ENCODE measurements around the gene SLC25A2.
A peak's percentile ranks its signal among the peaks of the same experiment; 100 is the strongest.
"Not testable (repeated sequence)": the region's sequence is repeated elsewhere in the genome, so short reads cannot be mapped to it uniquely, and the experiment has no call there.

SLC25A2 gene

DNA sequence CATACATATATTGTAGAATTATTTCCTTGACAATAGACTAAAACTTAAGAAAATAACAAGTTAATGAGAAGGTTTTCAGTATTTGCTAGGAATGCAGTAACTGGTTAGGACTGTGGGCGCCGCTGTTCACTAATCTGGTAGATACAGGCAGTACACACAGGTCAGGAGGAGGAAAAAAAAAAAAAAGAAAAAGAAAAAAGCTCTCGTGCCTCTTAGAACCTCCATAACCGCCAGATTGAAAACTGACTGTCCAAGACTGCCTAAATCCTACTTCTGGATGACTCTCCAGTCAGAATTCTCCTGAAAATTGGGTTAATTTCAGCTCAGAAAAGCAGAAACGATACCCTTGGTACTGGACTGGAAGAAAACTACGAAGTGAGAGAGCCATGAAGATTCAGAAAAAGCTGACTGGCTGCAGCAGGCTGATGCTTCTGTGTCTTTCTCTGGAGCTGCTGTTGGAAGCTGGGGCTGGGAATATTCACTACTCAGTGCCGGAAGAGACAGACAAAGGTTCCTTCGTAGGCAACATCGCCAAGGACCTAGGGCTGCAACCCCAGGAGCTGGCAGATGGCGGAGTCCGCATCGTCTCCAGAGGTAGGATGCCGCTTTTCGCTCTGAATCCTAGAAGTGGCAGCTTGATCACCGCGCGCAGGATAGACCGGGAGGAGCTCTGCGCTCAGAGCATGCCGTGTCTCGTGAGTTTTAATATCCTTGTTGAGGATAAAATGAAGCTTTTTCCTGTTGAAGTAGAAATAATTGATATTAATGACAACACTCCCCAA is 26.6 kb upstream of the SLC25A2 start, which contains the start of gene PCDHGA1:
TSS of gene PCDHGA1 (plus strand) at position 216 of the 782 bp plus-strand sequence.
- Histone ChIP-seq H3K4me1 (ENCODE audit: control insufficient read depth, insufficient read depth, low read length) (no peaks in the 10 kb centered on the region), H3K9me3 (ENCODE audit: control insufficient read depth, insufficient read depth, low read length) (peaks cover 10% of the 10 kb centered on the region), H3K27me3 (ENCODE audit: control insufficient read depth, insufficient read depth, low read length) (no peaks in the 10 kb centered on the region), H3K36me3 (ENCODE audit: control insufficient read depth, insufficient read depth, low read length) (no peaks in the 10 kb centered on the region), H3K4me3 (ENCODE audit: low read depth, low read length) (no peak within 1 kb of the TSS), H3K9ac (ENCODE audit: low read depth, low read length) (no peak within 1 kb of the TSS)

DNA sequence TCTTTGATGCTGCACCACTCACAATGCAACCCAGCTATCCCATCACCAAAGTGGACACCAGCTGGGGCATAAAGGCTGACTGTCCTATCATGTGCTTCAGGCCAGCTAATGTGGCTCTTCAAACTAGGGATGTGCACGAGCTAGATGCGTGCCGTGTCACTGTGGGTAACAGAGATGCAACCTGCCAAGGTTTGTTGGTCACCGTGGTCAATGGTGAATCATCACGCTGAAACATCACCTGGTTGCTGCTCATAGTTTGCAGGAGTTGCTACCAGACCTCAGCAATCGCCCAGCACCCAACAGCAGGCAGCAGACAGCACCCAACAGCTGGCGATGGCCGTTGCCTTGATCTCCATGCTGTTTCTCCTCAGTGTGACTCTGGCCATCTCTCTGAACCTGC is 24.4 kb upstream of the SLC25A2 start:
- H3K9me3 ChIP-seq (ENCODE audit: control insufficient read depth, insufficient read depth, low read length), result peaks cover 10% of the 10 kb centered on the region
- H3K4me1 ChIP-seq (ENCODE audit: control insufficient read depth, insufficient read depth, low read length), result no peaks in the 10 kb centered on the region
- H3K4me3 ChIP-seq (ENCODE audit: low read depth, low read length), result no peak overlapping the region
- no peaks in the 10 kb centered on the region for H3K36me3 ChIP-seq (ENCODE audit: control insufficient read depth, insufficient read depth, low read length)
- H3K9ac ChIP-seq (ENCODE audit: low read depth, low read length), result no peak overlapping the region
- H3K27me3 ChIP-seq (ENCODE audit: control insufficient read depth, insufficient read depth, low read length), result no peaks in the 10 kb centered on the region

DNA sequence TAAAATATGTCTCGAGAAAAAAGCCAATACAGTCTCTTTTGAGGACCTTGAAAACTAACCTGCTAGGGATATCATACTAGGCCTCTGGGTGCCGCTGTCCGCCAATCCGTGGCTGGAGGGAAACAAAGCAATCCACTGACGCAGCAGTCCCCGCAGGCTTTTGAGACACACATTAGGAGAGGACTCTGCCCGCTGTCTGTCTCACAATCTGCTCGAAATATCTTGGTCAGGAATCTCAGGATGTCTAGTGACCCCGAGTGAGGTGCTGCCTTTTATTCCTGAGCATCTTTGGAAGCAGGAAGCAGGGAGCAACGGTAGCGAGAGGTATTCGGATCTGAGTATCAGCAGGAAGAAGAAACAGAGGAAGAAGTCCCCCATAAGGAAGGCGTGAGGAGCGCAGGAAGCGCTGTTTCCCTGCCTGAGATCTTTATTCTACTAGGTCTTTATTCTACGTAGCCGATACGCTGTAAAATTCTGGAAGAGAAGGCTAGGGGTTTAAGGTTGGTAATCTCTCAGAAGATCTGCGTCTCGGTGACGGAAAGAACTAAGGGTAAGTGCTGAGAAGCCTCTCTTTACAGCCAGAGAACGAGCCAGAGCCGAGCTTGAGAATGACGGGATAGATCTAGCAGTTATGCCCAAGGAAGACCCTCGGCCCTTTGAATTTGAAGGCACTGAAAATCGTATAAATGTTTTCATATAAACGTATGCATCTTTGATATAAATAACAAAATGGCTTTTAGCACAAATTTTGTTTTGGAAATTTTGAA is 22.4 kb upstream of the SLC25A2 start:
- H3K9ac ChIP-seq (ENCODE audit: low read depth, low read length), result peak overlapping the region; percentile 72
- no peaks in the 10 kb centered on the region for H3K36me3 ChIP-seq (ENCODE audit: control insufficient read depth, insufficient read depth, low read length)
- no peaks in the 10 kb centered on the region for H3K4me1 ChIP-seq (ENCODE audit: control insufficient read depth, insufficient read depth, low read length)
- H3K9me3 ChIP-seq (ENCODE audit: control insufficient read depth, insufficient read depth, low read length), result peaks cover 3% of the 10 kb centered on the region
- no peaks in the 10 kb centered on the region for H3K27me3 ChIP-seq (ENCODE audit: control insufficient read depth, insufficient read depth, low read length)
- H3K4me3 ChIP-seq (ENCODE audit: low read depth, low read length), result peak overlapping the region; percentile 69

DNA sequence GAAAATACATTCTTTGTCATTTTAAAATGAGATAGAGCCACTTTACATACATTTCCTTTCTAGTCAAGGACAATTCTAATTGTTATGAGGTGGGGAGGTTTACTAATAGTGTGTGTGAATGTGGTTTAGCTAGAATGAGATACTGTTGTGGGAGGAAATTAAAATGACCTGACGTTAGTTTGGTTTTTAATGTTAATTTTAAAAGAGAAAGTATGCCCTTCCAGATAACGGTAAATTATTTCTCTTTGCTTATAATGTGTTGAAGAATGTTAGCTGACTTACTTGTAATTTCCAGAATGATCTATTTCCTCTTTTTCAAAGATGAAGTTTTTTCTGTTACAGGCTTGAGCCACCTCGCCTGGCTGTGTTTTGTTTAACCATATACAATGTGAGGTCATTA is 18.4 kb upstream of the SLC25A2 start:
- no peaks in the 10 kb centered on the region for H3K4me1 ChIP-seq (ENCODE audit: control insufficient read depth, insufficient read depth, low read length)
- H3K27me3 ChIP-seq (ENCODE audit: control insufficient read depth, insufficient read depth, low read length), result no peaks in the 10 kb centered on the region
- H3K9me3 ChIP-seq (ENCODE audit: control insufficient read depth, insufficient read depth, low read length), result peaks cover 15% of the 10 kb centered on the region
- no peak overlapping the region for H3K9ac ChIP-seq (ENCODE audit: low read depth, low read length)
- no peak overlapping the region for H3K4me3 ChIP-seq (ENCODE audit: low read depth, low read length)
- peaks cover 5% of the 10 kb centered on the region for H3K36me3 ChIP-seq (ENCODE audit: control insufficient read depth, insufficient read depth, low read length)

DNA sequence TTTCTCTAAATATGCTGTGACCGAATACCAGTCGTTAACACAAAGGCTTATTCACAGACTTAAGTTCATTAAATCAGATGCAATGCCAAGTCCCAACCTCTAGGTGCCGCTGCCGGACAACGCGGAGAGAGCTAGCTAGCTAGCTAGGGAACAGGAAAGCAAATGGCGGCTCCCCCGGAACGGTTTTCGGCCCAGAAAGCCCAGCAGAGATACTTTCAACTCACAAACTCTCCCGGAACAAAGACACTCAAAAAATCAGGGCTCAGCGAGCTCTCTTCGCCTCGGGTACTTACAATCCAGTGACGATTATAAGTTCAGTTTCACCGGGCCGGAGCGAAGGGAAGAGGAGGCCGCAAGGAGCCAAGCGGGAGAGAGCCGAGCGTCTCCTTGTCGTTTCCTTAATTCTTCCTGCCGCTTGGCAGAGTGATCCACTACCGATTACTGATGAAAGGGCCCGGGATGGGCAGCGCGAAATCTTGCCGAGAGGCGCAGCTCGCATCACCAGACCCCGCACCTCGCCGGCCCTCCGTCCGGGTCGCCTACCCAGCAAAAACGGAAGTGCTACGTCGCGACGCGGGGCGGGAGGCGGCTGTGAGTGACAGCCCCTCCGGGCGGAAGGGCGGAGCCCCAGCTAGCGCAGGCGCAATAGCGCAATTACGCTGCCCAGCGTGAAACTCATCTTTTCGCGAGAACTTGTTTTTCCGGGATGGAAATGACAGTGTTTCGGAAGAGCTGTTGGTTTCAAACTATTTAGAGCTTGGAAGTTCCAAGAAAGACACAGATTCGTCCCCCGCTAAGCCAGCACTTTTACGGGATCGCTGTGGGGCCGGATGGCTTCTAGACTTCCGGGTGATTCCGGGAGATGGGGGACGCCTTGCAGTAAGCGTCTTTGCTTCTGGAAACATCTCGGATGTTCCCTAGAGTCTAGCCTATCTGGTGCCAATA is 16.6 kb upstream of the SLC25A2 start, which contains the start of gene TAF7:
TSS of gene TAF7 (minus strand) at position 560 of the 945 bp plus-strand sequence. CDS start 740 bp downstream, outside the sequence.
- H3K27me3 ChIP-seq (ENCODE audit: control insufficient read depth, insufficient read depth, low read length), result no peaks in the 10 kb centered on the region
- peak within 1 kb of the TSS; percentile 93 for H3K4me3 ChIP-seq (ENCODE audit: low read depth, low read length)
- peaks cover 5% of the 10 kb centered on the region for H3K36me3 ChIP-seq (ENCODE audit: control insufficient read depth, insufficient read depth, low read length)
- peaks cover 15% of the 10 kb centered on the region for H3K9me3 ChIP-seq (ENCODE audit: control insufficient read depth, insufficient read depth, low read length)
- peak within 1 kb of the TSS; percentile 99 for H3K9ac ChIP-seq (ENCODE audit: low read depth, low read length)
- no peaks in the 10 kb centered on the region for H3K4me1 ChIP-seq (ENCODE audit: control insufficient read depth, insufficient read depth, low read length)

DNA sequence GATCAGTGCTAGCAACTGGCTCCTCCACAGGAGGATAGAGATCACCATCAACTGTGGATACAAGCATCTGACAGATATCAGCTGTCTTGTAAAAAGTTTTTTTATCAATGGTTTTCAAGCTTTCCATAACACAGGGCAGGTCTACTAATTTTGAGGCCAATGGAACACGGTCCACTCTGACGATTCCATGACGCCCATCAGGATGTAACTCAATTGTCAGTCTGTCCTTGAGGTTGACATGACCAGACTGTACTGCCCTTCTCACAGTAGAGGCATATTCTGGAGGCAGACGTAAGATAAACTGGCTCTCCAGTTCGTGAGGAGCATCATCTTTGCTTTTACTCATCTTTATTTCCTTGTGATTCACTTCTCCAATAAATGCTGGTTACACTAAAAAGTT is 15.8 kb upstream of the SLC25A2 start:
- Histone ChIP-seq H3K27me3 (ENCODE audit: control insufficient read depth, insufficient read depth, low read length) (no peaks in the 10 kb centered on the region), H3K9ac (ENCODE audit: low read depth, low read length) (no peak overlapping the region), H3K4me1 (ENCODE audit: control insufficient read depth, insufficient read depth, low read length) (no peaks in the 10 kb centered on the region), H3K36me3 (ENCODE audit: control insufficient read depth, insufficient read depth, low read length) (peaks cover 5% of the 10 kb centered on the region), H3K4me3 (ENCODE audit: low read depth, low read length) (peak overlapping the region; percentile 93), H3K9me3 (ENCODE audit: control insufficient read depth, insufficient read depth, low read length) (peaks cover 15% of the 10 kb centered on the region)

DNA sequence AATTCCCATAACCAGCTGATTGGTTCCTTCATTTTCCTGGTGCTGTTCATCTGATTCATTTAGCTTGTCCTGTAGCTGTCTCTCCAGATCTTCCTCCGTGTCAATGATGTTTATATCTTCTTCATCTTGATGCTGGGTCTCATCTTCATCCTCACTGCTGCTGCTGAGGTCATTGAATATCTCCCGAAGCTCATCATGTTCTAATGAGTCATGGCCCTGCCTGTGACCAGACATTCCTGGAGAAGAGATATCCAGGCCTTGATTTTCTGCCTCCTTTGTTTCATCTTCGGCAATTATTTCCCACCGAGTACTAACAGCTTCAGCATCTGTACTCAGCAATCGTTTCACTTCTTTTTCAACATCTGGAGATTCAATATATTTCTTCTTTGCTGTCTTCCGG is 15.4 kb upstream of the SLC25A2 start:
- Histone ChIP-seq H3K36me3 (ENCODE audit: control insufficient read depth, insufficient read depth, low read length) (peaks cover 5% of the 10 kb centered on the region), H3K9me3 (ENCODE audit: control insufficient read depth, insufficient read depth, low read length) (peaks cover 15% of the 10 kb centered on the region), H3K27me3 (ENCODE audit: control insufficient read depth, insufficient read depth, low read length) (no peaks in the 10 kb centered on the region), H3K9ac (ENCODE audit: low read depth, low read length) (no peak overlapping the region), H3K4me3 (ENCODE audit: low read depth, low read length) (peak overlapping the region; percentile 93), H3K4me1 (ENCODE audit: control insufficient read depth, insufficient read depth, low read length) (no peaks in the 10 kb centered on the region)

DNA sequence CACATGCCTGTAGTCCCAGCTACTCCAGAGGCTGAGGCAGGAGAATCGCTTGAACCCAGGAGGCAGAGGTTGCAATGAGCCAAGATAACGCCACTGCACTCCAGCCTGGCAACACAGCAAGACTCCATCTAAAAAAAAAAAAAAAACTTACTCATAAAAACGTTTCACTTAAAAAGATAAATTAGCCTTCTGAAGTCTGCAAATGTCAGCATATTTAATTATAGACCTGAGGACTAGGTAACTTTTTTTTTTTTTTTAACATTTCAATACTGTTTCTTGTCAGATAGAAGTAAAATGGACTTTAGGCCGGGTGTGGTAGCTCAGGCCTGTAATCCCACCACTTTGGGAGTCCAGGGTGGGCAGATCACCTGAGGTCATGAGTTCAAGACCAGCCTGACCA is 13.1 kb upstream of the SLC25A2 start:
- H3K9me3 ChIP-seq (ENCODE audit: control insufficient read depth, insufficient read depth, low read length), result peaks cover 15% of the 10 kb centered on the region
- not testable (repeated sequence) for H3K36me3 ChIP-seq (ENCODE audit: control insufficient read depth, insufficient read depth, low read length); H3K9ac ChIP-seq (ENCODE audit: low read depth, low read length); H3K4me3 ChIP-seq (ENCODE audit: low read depth, low read length); H3K27me3 ChIP-seq (ENCODE audit: control insufficient read depth, insufficient read depth, low read length); H3K4me1 ChIP-seq (ENCODE audit: control insufficient read depth, insufficient read depth, low read length)

DNA sequence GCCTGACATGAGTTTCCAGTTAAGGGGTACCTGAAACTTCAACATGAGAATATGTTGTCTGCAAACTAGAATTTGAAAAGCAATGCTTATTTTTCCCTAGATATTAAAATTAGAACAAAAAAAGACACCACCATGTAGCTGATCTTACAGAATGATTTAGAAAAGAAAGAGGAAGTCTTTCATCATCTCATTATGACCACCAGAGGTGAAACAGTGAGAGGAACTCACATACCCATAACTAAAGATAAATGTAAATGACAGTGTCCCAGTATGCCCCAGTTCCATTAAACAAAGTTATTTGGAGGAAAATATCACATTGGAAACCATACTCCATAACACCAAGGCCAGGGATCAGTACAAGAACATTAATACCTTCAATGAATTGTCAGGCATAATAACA is 9.9 kb upstream of the SLC25A2 start:
- Histone ChIP-seq H3K36me3 (ENCODE audit: control insufficient read depth, insufficient read depth, low read length) (no peaks in the 10 kb centered on the region), H3K4me1 (ENCODE audit: control insufficient read depth, insufficient read depth, low read length) (no peaks in the 10 kb centered on the region), H3K4me3 (ENCODE audit: low read depth, low read length) (no peak overlapping the region), H3K9me3 (ENCODE audit: control insufficient read depth, insufficient read depth, low read length) (peaks cover 2% of the 10 kb centered on the region), H3K9ac (ENCODE audit: low read depth, low read length) (no peak overlapping the region), H3K27me3 (ENCODE audit: control insufficient read depth, insufficient read depth, low read length) (no peaks in the 10 kb centered on the region)

DNA sequence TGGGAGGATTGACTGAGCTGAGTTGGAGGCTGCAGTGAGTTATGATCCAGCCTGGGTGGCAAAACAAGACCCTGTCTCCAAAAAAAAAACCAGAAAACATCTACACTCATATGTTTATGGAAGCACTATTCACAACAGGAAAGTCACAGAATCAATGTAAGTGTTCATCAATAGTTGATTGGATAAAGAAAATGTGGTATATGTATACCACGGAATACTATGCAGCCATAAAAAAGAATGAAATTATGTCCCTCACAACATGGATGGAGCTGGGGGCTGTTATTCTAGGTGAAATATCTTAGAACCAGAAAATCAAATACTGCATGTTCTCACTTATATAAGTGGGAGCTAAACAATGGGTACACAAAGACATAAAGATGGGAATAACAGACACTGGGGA is 2.8 kb upstream of the SLC25A2 start:
- Histone ChIP-seq H3K4me1 (ENCODE audit: control insufficient read depth, insufficient read depth, low read length) (no peaks in the 10 kb centered on the region), H3K9me3 (ENCODE audit: control insufficient read depth, insufficient read depth, low read length) (peaks cover 4% of the 10 kb centered on the region), H3K27me3 (ENCODE audit: control insufficient read depth, insufficient read depth, low read length) (no peaks in the 10 kb centered on the region), H3K36me3 (ENCODE audit: control insufficient read depth, insufficient read depth, low read length) (no peaks in the 10 kb centered on the region), H3K9ac (ENCODE audit: low read depth, low read length) (no peak overlapping the region), H3K4me3 (ENCODE audit: low read depth, low read length) (no peak overlapping the region)

DNA sequence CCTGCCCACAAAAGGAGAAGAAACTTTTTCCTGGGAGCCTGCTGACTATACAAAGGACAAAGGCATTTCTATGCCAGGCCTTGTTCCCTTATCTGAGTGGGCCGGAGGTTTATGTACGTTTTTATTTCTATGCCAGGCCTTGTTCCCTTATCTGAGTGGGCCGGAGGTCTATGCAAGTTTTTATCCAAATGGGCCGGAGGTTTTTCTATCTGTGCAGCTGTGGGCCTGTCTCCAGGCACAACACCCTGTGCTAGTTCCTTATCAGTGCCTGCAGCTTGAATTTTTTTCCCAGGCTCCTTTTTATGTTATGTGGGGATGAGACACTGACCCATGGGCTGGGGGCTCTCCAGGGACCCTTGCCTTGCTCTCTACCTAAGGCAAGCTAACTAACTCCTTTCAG is 5.5 kb downstream of the SLC25A2 start:
- Histone ChIP-seq H3K9me3 (ENCODE audit: control insufficient read depth, insufficient read depth, low read length) (peaks cover 5% of the 10 kb centered on the region), H3K27me3 (ENCODE audit: control insufficient read depth, insufficient read depth, low read length) (no peaks in the 10 kb centered on the region), H3K9ac (ENCODE audit: low read depth, low read length) (no peak overlapping the region), H3K4me1 (ENCODE audit: control insufficient read depth, insufficient read depth, low read length) (no peaks in the 10 kb centered on the region), H3K4me3 (ENCODE audit: low read depth, low read length) (no peak overlapping the region), H3K36me3 (ENCODE audit: control insufficient read depth, insufficient read depth, low read length) (no peaks in the 10 kb centered on the region)

Measured in iPS-15b (cell line).